H1 (cell line): ENCODE results near the gene CCL8. TPM values are rescaled to one million over a fixed set of nuclear protein-coding genes. Genes with fewer than 3 reads are reported as not detected.

Source experiments
- CBX8 ChIP-seq: fragments of 300-800, 300-1000 bp; sonication (generic); IDR thresholded peaks from 2 replicates; pipeline ENCODE4 v1.7.1; 2016; ENCODE audit warnings: low read depth, low read length, borderline replicate concordance
- EGR1 ChIP-seq: IDR thresholded peaks from 2 replicates; pipeline ENCODE4 v1.6.1; 2011; ENCODE audit warnings: low read depth, low read length, borderline replicate concordance
- GABPA ChIP-seq: IDR thresholded peaks from 2 replicates; pipeline ENCODE4 v1.6.1; 2011; ENCODE audit warnings: mild to moderate bottlenecking, low read length, moderate library complexity, borderline replicate concordance; ENCODE audit not compliant: insufficient read depth
- GTF2F1 ChIP-seq: IDR thresholded peaks from 2 replicates; pipeline ENCODE4 v1.6.1; 2012; ENCODE audit warnings: low read depth, low read length, improper control_type of control experiment, borderline replicate concordance
- SIX5 ChIP-seq: IDR thresholded peaks from 2 replicates; pipeline ENCODE4 v1.6.1; 2011; ENCODE audit warnings: mild to moderate bottlenecking, low read depth, low read length
- SP2 ChIP-seq: IDR thresholded peaks from 2 replicates; pipeline ENCODE4 v1.6.1; 2012; ENCODE audit warnings: mild to moderate bottlenecking, low read length, inconsistent platforms
- ZNF274 ChIP-seq: IDR thresholded peaks from 2 replicates; pipeline ENCODE4 v1.7.0; 2012; ENCODE audit warnings: low read length, borderline replicate concordance; ENCODE audit errors: extremely low read depth
- polyA plus RNA-seq, 7 experiments: library from polyadenylated mRNA; depleted of rRNA in 3 of 7; stranded (reverse) in 5 of 7; unstranded in 2 of 7; fragments of >200 nt in 5 of 7; fragments of 200-250 nt in 2 of 7; gene quantifications; 1 replicate in 5 of 7; 2 replicates in 1 of 7; 4 replicates in 1 of 7; pipeline versions ENCODE4 v1.2.1 to v1.2.3, GENCODE V29; 2011 to 2013; ENCODE audit warnings: missing spikeins in 2 of 7, mixed read lengths in 2 of 7
- total RNA-seq: library from RNA; stranded (reverse); fragmentation: NEBNext Ultra II Directional; extraction: Animal tissue kit (Norgen Biotek cat#: 25700); gene quantifications from 2 replicates; pipeline ENCODE4 v1.2.1, GENCODE V29; 2021
- TF ChIP-seq, protein P1 (sequence below): fragments of 300-600 bp; sonication (generic); IDR thresholded peaks from 2 replicates; pipeline ENCODE4 v1.7.1; 2012; ENCODE audit warnings: low read length, moderate library complexity, mild to moderate bottlenecking, inconsistent platforms; ENCODE audit not compliant: insufficient replicate concordance
- TF ChIP-seq, protein P2 (sequence below), 3 experiments: IDR thresholded peaks; 1 replicate in 2 of 3; 2 replicates in 1 of 3; pipeline versions ENCODE4 v1.5.1 to v1.6.1; 2011; ENCODE audit warnings: low read length in 3 of 3, mild to moderate bottlenecking in 3 of 3, inconsistent platforms in 2 of 3, low read depth in 1 of 3, moderate library complexity in 1 of 3; ENCODE audit not compliant: insufficient read depth in 1 of 3; ENCODE audit errors: control extremely low read depth in 1 of 3

Gene CCL8
- total and polyA plus RNA-seq, 2 of the 8 experiments (the other 6 are each of a cell fraction or from before 2014, with no cell fraction given), result not detected

DNA sequence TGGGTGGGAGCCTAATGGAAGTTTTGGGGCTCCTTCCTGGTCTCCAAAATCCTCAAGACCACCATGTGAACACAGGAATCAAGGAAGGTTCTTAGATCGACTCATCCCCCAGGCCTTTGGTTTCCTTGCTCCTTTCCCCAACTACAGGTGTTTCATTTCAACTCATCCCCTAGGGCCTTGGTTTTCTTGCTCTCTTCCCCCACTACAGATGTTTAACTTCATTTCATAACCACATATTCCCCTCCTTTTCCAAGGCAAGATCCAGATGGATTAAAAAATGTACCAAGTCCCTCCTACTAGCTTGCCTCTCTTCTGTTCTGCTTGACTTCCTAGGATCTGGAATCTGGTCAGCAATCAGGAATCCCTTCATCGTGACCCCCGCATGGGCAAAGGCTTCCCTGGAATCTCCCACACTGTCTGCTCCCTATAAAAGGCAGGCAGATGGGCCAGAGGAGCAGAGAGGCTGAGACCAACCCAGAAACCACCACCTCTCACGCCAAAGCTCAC lies 33.9 kb upstream of the CCL8 start, which contains the start of gene CCL11 (continued):
- TF ChIP-seq, protein P1, sequence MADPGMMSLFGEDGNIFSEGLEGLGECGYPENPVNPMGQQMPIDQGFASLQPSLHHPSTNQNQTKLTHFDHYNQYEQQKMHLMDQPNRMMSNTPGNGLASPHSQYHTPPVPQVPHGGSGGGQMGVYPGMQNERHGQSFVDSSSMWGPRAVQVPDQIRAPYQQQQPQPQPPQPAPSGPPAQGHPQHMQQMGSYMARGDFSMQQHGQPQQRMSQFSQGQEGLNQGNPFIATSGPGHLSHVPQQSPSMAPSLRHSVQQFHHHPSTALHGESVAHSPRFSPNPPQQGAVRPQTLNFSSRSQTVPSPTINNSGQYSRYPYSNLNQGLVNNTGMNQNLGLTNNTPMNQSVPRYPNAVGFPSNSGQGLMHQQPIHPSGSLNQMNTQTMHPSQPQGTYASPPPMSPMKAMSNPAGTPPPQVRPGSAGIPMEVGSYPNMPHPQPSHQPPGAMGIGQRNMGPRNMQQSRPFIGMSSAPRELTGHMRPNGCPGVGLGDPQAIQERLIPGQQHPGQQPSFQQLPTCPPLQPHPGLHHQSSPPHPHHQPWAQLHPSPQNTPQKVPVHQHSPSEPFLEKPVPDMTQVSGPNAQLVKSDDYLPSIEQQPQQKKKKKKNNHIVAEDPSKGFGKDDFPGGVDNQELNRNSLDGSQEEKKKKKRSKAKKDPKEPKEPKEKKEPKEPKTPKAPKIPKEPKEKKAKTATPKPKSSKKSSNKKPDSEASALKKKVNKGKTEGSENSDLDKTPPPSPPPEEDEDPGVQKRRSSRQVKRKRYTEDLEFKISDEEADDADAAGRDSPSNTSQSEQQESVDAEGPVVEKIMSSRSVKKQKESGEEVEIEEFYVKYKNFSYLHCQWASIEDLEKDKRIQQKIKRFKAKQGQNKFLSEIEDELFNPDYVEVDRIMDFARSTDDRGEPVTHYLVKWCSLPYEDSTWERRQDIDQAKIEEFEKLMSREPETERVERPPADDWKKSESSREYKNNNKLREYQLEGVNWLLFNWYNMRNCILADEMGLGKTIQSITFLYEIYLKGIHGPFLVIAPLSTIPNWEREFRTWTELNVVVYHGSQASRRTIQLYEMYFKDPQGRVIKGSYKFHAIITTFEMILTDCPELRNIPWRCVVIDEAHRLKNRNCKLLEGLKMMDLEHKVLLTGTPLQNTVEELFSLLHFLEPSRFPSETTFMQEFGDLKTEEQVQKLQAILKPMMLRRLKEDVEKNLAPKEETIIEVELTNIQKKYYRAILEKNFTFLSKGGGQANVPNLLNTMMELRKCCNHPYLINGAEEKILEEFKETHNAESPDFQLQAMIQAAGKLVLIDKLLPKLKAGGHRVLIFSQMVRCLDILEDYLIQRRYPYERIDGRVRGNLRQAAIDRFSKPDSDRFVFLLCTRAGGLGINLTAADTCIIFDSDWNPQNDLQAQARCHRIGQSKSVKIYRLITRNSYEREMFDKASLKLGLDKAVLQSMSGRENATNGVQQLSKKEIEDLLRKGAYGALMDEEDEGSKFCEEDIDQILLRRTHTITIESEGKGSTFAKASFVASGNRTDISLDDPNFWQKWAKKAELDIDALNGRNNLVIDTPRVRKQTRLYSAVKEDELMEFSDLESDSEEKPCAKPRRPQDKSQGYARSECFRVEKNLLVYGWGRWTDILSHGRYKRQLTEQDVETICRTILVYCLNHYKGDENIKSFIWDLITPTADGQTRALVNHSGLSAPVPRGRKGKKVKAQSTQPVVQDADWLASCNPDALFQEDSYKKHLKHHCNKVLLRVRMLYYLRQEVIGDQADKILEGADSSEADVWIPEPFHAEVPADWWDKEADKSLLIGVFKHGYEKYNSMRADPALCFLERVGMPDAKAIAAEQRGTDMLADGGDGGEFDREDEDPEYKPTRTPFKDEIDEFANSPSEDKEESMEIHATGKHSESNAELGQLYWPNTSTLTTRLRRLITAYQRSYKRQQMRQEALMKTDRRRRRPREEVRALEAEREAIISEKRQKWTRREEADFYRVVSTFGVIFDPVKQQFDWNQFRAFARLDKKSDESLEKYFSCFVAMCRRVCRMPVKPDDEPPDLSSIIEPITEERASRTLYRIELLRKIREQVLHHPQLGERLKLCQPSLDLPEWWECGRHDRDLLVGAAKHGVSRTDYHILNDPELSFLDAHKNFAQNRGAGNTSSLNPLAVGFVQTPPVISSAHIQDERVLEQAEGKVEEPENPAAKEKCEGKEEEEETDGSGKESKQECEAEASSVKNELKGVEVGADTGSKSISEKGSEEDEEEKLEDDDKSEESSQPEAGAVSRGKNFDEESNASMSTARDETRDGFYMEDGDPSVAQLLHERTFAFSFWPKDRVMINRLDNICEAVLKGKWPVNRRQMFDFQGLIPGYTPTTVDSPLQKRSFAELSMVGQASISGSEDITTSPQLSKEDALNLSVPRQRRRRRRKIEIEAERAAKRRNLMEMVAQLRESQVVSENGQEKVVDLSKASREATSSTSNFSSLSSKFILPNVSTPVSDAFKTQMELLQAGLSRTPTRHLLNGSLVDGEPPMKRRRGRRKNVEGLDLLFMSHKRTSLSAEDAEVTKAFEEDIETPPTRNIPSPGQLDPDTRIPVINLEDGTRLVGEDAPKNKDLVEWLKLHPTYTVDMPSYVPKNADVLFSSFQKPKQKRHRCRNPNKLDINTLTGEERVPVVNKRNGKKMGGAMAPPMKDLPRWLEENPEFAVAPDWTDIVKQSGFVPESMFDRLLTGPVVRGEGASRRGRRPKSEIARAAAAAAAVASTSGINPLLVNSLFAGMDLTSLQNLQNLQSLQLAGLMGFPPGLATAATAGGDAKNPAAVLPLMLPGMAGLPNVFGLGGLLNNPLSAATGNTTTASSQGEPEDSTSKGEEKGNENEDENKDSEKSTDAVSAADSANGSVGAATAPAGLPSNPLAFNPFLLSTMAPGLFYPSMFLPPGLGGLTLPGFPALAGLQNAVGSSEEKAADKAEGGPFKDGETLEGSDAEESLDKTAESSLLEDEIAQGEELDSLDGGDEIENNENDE, result no peak
- TF ChIP-seq ZNF274 (no peak), SP2 (no peak), SIX5 (no peak), GTF2F1 (no peak), GABPA (no peak), EGR1 (no peak), CBX8 (no peak)
- TF ChIP-seq, protein P2, sequence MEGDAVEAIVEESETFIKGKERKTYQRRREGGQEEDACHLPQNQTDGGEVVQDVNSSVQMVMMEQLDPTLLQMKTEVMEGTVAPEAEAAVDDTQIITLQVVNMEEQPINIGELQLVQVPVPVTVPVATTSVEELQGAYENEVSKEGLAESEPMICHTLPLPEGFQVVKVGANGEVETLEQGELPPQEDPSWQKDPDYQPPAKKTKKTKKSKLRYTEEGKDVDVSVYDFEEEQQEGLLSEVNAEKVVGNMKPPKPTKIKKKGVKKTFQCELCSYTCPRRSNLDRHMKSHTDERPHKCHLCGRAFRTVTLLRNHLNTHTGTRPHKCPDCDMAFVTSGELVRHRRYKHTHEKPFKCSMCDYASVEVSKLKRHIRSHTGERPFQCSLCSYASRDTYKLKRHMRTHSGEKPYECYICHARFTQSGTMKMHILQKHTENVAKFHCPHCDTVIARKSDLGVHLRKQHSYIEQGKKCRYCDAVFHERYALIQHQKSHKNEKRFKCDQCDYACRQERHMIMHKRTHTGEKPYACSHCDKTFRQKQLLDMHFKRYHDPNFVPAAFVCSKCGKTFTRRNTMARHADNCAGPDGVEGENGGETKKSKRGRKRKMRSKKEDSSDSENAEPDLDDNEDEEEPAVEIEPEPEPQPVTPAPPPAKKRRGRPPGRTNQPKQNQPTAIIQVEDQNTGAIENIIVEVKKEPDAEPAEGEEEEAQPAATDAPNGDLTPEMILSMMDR (IDR thresholded peaks at IDR 0.05; ENCODE audit: control extremely low read depth in 1 of 3, insufficient read depth in 1 of 3, low read depth in 1 of 3, low read length in 3 of 3), result no peak
